ENCODE data around the gene HTATSF1. TPM values are rescaled to one million over a fixed set of nuclear protein-coding genes. Genes with fewer than 3 reads are reported as not detected.
A peak's percentile ranks its signal among the peaks of the same experiment; 100 is the strongest.

The HTATSF1 gene
- total and polyA plus RNA-seq, 8 donors = 26.7 to 105 (median 94.2) TPM

DNA sequence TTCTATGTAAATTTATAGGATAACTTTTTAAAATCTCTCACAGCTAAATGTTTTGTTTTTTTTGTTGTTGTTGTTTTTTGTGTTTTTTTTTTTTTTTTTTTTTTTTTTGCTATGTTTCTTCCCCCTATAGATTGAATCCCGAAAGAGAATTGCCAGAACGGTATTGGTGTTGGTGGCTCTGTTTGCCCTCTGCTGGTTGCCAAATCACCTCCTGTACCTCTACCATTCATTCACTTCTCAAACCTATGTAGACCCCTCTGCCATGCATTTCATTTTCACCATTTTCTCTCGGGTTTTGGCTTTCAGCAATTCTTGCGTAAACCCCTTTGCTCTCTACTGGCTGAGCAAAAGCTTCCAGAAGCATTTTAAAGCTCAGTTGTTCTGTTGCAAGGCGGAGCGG lies 5.6 kb upstream of the HTATSF1 start:
- no peak for ATAC-seq
- DNase-seq = no peak
- intact Hi-C loops (cut with DNase I) = no loop called here
- H3K9me3 ChIP-seq = no peaks in the 10 kb centered on the region
- TF ChIP-seq CTCF (IDR thresholded peaks at IDR 0.05) = no peak
- no peaks in the 10 kb centered on the region for H3K36me3 ChIP-seq
- H3K27ac ChIP-seq = no peak overlapping the region
- H3K4me1 ChIP-seq = no peaks in the 10 kb centered on the region
- no peak overlapping the region for H3K4me3 ChIP-seq
- peaks cover 12 to 21% of the 10 kb centered on the region in 2 donors for H3K27me3 ChIP-seq

DNA sequence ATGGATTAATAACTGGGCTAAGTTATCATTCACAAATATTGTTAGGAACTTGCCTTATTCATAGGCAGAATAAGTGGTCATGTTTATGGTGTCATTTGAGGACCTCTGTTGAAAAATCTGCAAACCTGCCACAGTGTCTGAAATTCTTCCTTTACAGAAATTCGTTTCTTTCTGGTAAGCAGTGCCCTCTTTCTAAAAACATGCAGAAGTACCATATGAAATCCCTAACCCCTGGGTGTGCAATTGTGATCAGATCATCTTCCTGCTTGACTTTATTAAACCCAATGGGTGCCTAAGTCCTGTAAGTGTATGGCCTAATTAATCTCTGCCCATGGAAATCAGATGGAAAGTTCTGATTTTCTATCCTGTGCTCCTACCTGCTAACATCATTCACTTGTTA lies 4.4 kb upstream of the HTATSF1 start:
- DNase-seq (no peak), ATAC-seq (no peak)
- H3K4me3 ChIP-seq = no peak overlapping the region
- intact Hi-C loops (cut with DNase I) = no loop called here
- no peaks in the 10 kb centered on the region for H3K4me1 ChIP-seq
- H3K9me3 ChIP-seq = no peaks in the 10 kb centered on the region
- H3K36me3 ChIP-seq = no peaks in the 10 kb centered on the region
- H3K27me3 ChIP-seq = peaks cover 12 to 21% of the 10 kb centered on the region in 2 donors
- TF ChIP-seq CTCF (IDR thresholded peaks at IDR 0.05) = no peak
- H3K27ac ChIP-seq = no peak overlapping the region

DNA sequence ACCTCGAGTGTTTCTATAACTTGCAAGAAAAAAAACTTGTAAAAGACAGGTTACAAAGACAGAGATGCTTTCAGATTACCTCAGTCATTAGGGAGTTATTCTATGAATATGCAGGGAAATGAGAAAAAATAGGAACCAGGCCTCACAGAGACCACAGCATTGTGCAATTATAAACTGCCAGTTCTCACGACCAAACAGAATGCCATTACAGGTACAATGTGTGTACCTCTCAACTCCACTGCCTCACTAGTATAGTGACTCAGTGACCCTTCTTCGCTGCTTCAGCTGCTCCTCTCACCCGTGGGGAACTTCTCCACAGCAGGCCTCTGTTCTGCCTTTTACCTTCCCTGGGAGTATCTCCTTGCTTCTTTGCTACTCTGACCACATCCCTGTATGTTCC lies 2.3 kb upstream of the HTATSF1 start:
- no peak for TF ChIP-seq CTCF (IDR thresholded peaks at IDR 0.05)
- H3K27me3 ChIP-seq = peaks cover 7 to 10% of the 10 kb centered on the region in 2 donors
- no peak overlapping the region for H3K27ac ChIP-seq
- no peak for ATAC-seq
- DNase-seq = no peak
- no peaks in the 10 kb centered on the region for H3K36me3 ChIP-seq
- peaks cover 0 to 14% of the 10 kb centered on the region in 2 donors for H3K4me1 ChIP-seq
- H3K4me3 ChIP-seq = no peak overlapping the region
- no peaks in the 10 kb centered on the region for H3K9me3 ChIP-seq
- intact Hi-C loops (cut with DNase I) = no loop called here

- Histone ChIP-seq H3K27ac (peak overlapping the region; percentile 91 to 93), H3K9me3 (no peaks in the 10 kb centered on the region), H3K4me1 (peaks cover 0 to 14% of the 10 kb centered on the region in 2 donors), H3K4me3 (peak overlapping the region; percentile 55 to 63), H3K36me3 (peaks cover 0 to 7% of the 10 kb centered on the region in 2 donors), H3K27me3 (peaks cover 2 to 6% of the 10 kb centered on the region in 2 donors)
- no peak for DNase-seq
- TF ChIP-seq CTCF (IDR thresholded peaks at IDR 0.05) = no peak
- no peak for ATAC-seq
- intact Hi-C loops (cut with DNase I) = no loop called here
Observed at GRCh38 chrX:136496186-136496763, 1.1 kb upstream of the HTATSF1 start.

- Histone ChIP-seq H3K27ac (peak overlapping the region; percentile 91 to 93), H3K36me3 (peaks cover 0 to 12% of the 10 kb centered on the region in 2 donors), H3K27me3 (no peaks in the 10 kb centered on the region), H3K9me3 (no peaks in the 10 kb centered on the region), H3K4me3 (peak overlapping the region; percentile 55 to 63), H3K4me1 (peaks cover 0 to 14% of the 10 kb centered on the region in 2 donors)
- intact Hi-C loops (cut with DNase I) = no loop called here
- TF ChIP-seq CTCF (IDR thresholded peaks at IDR 0.05) = no peak
- ATAC-seq = peak; percentile 93
- peak; percentile 80 to 91 (median 88) for DNase-seq
Observed at GRCh38 chrX:136496764-136497555, 432 bp upstream of the HTATSF1 start.

Measured in left lung (tissue), 10 donors.